AG04449 (cell line): Measurements from ENCODE around the gene ITPR3.

ENCODE experiments used
- CTCF ChIA-PET: fragments of 350-600 bp; formaldehyde crosslinking; extraction: SDS; loops from one replicate; lab custom pipeline; 2021; ENCODE audit warnings: antibody characterized with exemption; lab: Yijun Ruan, JAX
- POLR2A ChIA-PET: fragments of 400-600, 350-600 bp; formaldehyde crosslinking; extraction: SDS; loops from one replicate; lab custom pipeline; 2020; ENCODE audit warnings: antibody characterized with exemption, inconsistent platforms; lab: Yijun Ruan, JAX
- DNase-seq: peaks from one replicate; pipeline ENCODE4 v3.0.0-alpha.2; 2010; ENCODE audit warnings: low read depth, low spot score
- H3K4me3 ChIP-seq: 2 replicates; pipeline ENCODE4 v1.5.1; 2011; ENCODE audit warnings: low read depth, mild to moderate bottlenecking, control low read depth, low read length
- TF ChIP-seq, protein P1 (sequence below): IDR thresholded peaks from one replicate; pipeline ENCODE4 v1.5.1; 2011; ENCODE audit warnings: mild to moderate bottlenecking, moderate library complexity, low read length, control low read depth, inconsistent platforms; ENCODE audit not compliant: insufficient read depth; ENCODE audit errors: missing control alignments

Gene ITPR3

DNA sequence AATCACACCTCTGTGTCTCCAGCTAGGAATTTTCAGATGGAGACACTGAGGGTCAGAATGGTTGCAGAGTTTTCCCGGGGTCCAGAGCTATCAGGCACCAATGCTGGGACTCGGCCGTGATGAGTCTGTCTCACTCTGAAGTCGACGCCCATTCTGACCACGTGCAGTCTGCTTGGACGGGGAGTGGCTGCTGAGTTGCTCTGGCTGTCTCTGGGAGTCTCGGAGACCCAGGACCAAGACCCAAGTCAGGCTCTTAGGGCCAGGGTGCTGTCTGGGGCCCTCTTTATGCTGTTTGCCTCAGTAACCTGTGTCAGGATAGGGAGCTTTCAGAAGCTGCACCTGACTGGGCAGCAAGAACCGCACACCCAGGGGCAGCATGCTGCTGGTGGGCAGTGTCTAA is 121.0 kb downstream of the ITPR3 start:
- TF ChIP-seq, protein P1, sequence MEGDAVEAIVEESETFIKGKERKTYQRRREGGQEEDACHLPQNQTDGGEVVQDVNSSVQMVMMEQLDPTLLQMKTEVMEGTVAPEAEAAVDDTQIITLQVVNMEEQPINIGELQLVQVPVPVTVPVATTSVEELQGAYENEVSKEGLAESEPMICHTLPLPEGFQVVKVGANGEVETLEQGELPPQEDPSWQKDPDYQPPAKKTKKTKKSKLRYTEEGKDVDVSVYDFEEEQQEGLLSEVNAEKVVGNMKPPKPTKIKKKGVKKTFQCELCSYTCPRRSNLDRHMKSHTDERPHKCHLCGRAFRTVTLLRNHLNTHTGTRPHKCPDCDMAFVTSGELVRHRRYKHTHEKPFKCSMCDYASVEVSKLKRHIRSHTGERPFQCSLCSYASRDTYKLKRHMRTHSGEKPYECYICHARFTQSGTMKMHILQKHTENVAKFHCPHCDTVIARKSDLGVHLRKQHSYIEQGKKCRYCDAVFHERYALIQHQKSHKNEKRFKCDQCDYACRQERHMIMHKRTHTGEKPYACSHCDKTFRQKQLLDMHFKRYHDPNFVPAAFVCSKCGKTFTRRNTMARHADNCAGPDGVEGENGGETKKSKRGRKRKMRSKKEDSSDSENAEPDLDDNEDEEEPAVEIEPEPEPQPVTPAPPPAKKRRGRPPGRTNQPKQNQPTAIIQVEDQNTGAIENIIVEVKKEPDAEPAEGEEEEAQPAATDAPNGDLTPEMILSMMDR: no peak
- ChIA-PET CTCF (interaction anchor here (1.0 to 21.8 kb wide), 10 partner anchors 15 to 413 kb away, joined by 3 to 584 read pairs (median 4); partner anchors contain the start of genes BAK1 and UQCC2), POLR2A (no interaction called here)
- H3K4me3 ChIP-seq: no peak overlapping the region
- DNase-seq: no peak

DNA sequence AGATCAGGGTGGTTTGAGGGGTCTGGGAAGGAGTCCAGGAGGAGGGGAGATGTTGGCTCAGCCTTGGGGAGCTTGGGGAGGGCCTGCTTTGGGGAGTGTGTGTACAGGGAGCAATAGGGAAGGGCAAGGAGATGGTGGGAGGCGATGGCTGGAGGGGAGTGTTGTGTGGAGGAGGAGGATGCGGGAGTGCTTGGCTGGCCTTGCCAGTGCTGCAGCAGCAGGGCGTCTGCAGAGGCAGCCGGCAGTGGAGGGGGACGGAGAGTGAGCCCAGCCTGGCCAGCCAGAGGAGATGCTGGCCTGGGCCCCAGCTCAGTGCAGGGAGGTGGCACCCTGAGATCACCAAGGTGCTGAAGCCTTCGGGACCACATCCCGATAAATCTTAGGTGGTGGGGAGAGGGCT is 121.7 kb downstream of the ITPR3 start:
- TF ChIP-seq, protein P1: no peak
- no peak for DNase-seq
- no peak overlapping the region for H3K4me3 ChIP-seq
- POLR2A ChIA-PET: no interaction called here
- CTCF ChIA-PET: interaction anchor here (0.8 to 21.8 kb wide), 26 partner anchors 8 to 420 kb away, joined by 3 to 584 read pairs (median 6); partner anchors contain the start of genes BAK1 and UQCC2

DNA sequence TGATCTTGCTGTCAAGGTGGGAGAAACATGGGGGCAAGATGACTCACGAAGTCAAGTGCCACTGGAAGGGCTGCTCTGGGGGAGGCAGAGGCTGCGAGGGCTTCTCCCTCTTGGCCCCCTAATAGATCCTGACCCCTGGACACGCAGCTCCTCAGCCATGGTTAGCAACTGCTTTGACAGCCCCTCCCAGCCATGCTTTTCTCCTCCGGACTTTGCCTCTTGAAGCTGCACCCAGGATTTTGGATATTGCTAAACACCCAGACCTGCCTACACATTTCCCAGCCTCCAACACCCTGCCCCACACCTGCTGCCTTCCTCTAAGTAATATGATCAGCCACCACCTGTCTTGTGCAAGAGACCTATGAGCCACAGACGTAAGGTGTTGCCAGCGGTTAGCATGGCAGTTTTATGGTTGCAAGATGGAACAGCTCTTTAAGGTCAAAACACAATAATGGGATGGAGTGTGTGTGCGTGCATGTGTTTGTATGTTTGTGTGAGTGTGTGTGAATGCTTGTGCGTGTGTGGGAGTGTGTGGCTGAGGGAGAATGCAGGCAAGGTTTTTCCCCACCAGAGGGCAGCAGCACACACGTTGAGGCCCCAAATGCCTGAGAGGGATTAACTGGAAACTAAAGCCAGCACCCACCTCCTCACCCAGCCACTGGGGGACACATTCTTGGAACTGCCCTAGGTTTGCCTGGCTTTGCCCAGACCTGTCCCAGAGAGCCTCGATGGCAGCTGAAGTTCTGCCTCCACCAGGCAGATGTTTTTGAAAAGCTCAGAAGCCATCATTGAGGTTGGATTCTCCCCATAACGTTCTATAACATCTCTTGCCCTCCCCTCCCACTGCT is 123.1 kb downstream of the ITPR3 start:
- no peak overlapping the region for H3K4me3 ChIP-seq
- POLR2A ChIA-PET: no interaction called here
- no peak for DNase-seq

DNA sequence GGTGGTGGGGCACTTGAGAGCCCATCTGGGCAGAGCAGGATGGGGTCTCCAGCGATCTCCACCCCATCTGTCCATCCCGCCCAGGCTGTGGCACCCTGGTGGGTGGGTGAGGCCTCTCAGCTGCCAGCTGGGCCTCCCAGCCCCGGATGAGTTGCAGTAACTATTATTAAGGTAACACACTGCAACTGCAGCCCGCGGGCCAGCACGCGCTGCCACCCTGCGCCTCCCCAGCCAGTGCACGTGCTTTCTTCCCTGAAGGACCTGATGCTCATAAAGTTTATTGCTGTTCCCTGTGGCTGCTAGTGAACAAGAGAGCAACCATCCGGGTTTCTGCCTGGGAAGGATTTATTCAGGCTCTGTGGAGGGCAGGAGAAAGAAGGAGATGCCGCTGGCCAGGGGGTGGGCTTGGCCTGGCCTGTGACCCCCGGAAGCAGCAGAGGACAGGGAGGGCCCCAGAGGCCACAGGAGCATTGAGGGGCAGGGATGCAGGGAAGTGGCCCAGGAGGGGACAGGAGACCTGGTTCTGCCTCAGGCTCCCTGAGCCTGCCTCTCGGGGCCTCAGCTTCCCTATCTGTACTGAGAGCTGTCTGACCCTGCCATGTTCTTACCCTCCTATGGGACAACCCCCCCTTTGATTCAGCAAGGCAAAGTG is 123.9 kb downstream of the ITPR3 start:
- TF ChIP-seq, protein P1: no peak
- DNase-seq: no peak
- ChIA-PET POLR2A (no interaction called here), CTCF (interaction anchor here (0.7 to 21.8 kb wide), 45 partner anchors 9 to 670 kb away, joined by 3 to 584 read pairs (median 6); partner anchors contain the start of gene UQCC2)
- H3K4me3 ChIP-seq: no peak overlapping the region

More for the DNA sequence above, 123.1 kb downstream of the ITPR3 start:
- TF ChIP-seq, protein P1: peak; percentile 90
- CTCF ChIA-PET: interaction anchor here (0.5 to 21.8 kb wide), 57 partner anchors 8 to 671 kb away, joined by 3 to 584 read pairs (median 5); partner anchors contain the start of genes BAK1 and UQCC2

DNA sequence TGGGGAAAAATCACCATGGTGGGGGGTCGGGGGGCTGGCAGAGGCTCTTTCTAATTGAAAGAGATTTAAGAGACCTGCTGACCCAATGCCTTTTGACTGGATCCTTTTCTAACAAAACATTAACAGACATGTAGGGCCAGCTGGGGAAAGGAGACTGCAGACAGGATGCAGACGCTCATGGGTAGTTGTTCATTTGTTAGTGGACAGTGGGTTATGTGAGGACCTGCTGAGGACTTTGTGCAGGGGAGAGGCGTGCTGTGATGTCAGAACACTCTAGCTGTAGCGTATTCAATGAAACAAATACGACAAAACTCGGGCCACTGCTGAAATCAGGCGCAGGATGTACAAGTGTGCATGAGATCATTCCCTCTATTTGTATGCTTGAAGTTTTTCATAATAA is 124.4 kb downstream of the ITPR3 start:
- POLR2A ChIA-PET: interaction anchor here (1.2 to 1.7 kb wide), 2 partner anchors 26 to 34 kb away, joined by 3 to 14 read pairs; partner anchors contain the start of gene UQCC2
- TF ChIP-seq, protein P1: no peak
- CTCF ChIA-PET: interaction anchor here (0.9 to 21.8 kb wide), 21 partner anchors 8 to 411 kb away, joined by 3 to 584 read pairs (median 7); partner anchors contain the start of gene UQCC2
- H3K4me3 ChIP-seq: no peak overlapping the region
- DNase-seq: no peak
